ENCODE data around the gene PLXND1.

PLXND1 gene

GRCh38 chr3:129614927-129615363, 8.5 kb upstream of the PLXND1 start:
- Histone ChIP-seq H3K9ac (ENCODE audit: low read depth, low read length, poor library complexity, severe bottlenecking) (peak overlapping the region; percentile 3), H3K36me3 (ENCODE audit: insufficient read depth, low read length) (no peaks in the 10 kb centered on the region), H3K4me3 (ENCODE audit: low read length, poor library complexity, severe bottlenecking) (no peak overlapping the region), H3K9me3 (ENCODE audit: insufficient read depth, low read depth, low read length) (no peaks in the 10 kb centered on the region), H4K20me1 (ENCODE audit: insufficient read depth, low read length, poor library complexity, severe bottlenecking) (no peaks in the 10 kb centered on the region), H3K4me2 (ENCODE audit: low read depth, low read length, poor library complexity, severe bottlenecking) (no peak overlapping the region), H3F3A (ENCODE audit: low read depth) (peaks cover 3% of the 10 kb centered on the region; the same call in 1 of the 2 replicates), H3K9me2 (replicated peaks; ENCODE audit: low read depth, low read length) (no peaks in the 10 kb centered on the region), H3K27me3 (ENCODE audit: insufficient read depth, low read length, poor library complexity, severe bottlenecking) (no peaks in the 10 kb centered on the region), H3K79me2 (ENCODE audit: insufficient read depth, low read length) (no peaks in the 10 kb centered on the region), H3K4me1 (ENCODE audit: insufficient read depth, low read length, poor library complexity, severe bottlenecking) (peaks cover 18% of the 10 kb centered on the region), H2AFZ (ENCODE audit: low read length) (no peak overlapping the region; the same call in 1 of the 2 replicates)
- TF ChIP-seq CTCF (conservative IDR thresholded peaks at IDR 0.05; ENCODE audit: low read length) (no peak), EZH2phosphoT487 (IDR thresholded peaks at IDR 0.05; ENCODE audit: borderline replicate concordance) (no peak)

GRCh38 chr3:129614435-129614834, 8.0 kb upstream of the PLXND1 start:
- peaks cover 8% of the 10 kb centered on the region; the same call in 1 of the 2 replicates for H3F3A ChIP-seq (ENCODE audit: low read depth)
- H4K20me1 ChIP-seq (ENCODE audit: insufficient read depth, low read length, poor library complexity, severe bottlenecking) = no peaks in the 10 kb centered on the region
- no peak overlapping the region for H3K4me3 ChIP-seq (ENCODE audit: low read length, poor library complexity, severe bottlenecking)
- H3K9me3 ChIP-seq (ENCODE audit: insufficient read depth, low read depth, low read length) = no peaks in the 10 kb centered on the region
- TF ChIP-seq EZH2phosphoT487 (IDR thresholded peaks at IDR 0.05; ENCODE audit: borderline replicate concordance) = no peak
- no peaks in the 10 kb centered on the region for H3K79me2 ChIP-seq (ENCODE audit: insufficient read depth, low read length)
- H3K36me3 ChIP-seq (ENCODE audit: insufficient read depth, low read length) = no peaks in the 10 kb centered on the region
- H3K4me2 ChIP-seq (ENCODE audit: low read depth, low read length, poor library complexity, severe bottlenecking) = no peak overlapping the region
- peak overlapping the region; percentile 3 for H3K9ac ChIP-seq (ENCODE audit: low read depth, low read length, poor library complexity, severe bottlenecking)
- H3K27me3 ChIP-seq (ENCODE audit: insufficient read depth, low read length, poor library complexity, severe bottlenecking) = no peaks in the 10 kb centered on the region
- H3K4me1 ChIP-seq (ENCODE audit: insufficient read depth, low read length, poor library complexity, severe bottlenecking) = peaks cover 23% of the 10 kb centered on the region
- no peak overlapping the region; the same call in 1 of the 2 replicates for H2AFZ ChIP-seq (ENCODE audit: low read length)
- H3K9me2 ChIP-seq (replicated peaks; ENCODE audit: low read depth, low read length) = no peaks in the 10 kb centered on the region

- Histone ChIP-seq H2AFZ (ENCODE audit: low read length) (no peak overlapping the region), H3K4me1 (ENCODE audit: insufficient read depth, low read length, poor library complexity, severe bottlenecking) (peaks cover 34% of the 10 kb centered on the region), H3K36me3 (ENCODE audit: insufficient read depth, low read length) (no peaks in the 10 kb centered on the region), H4K20me1 (ENCODE audit: insufficient read depth, low read length, poor library complexity, severe bottlenecking) (no peaks in the 10 kb centered on the region), H3K9me2 (replicated peaks; ENCODE audit: low read depth, low read length) (no peaks in the 10 kb centered on the region), H3K9me3 (ENCODE audit: insufficient read depth, low read depth, low read length) (no peaks in the 10 kb centered on the region), H3K4me3 (ENCODE audit: low read length, poor library complexity, severe bottlenecking) (no peak overlapping the region), H3F3A (ENCODE audit: low read depth) (peaks cover 13% of the 10 kb centered on the region; the same call in 1 of the 2 replicates), H3K9ac (ENCODE audit: low read depth, low read length, poor library complexity, severe bottlenecking) (no peak overlapping the region), H3K27me3 (ENCODE audit: insufficient read depth, low read length, poor library complexity, severe bottlenecking) (no peaks in the 10 kb centered on the region), H3K4me2 (ENCODE audit: low read depth, low read length, poor library complexity, severe bottlenecking) (no peak overlapping the region), H3K79me2 (ENCODE audit: insufficient read depth, low read length) (no peaks in the 10 kb centered on the region)
- TF ChIP-seq EZH2phosphoT487 (IDR thresholded peaks at IDR 0.05; ENCODE audit: borderline replicate concordance) (no peak), CTCF (conservative IDR thresholded peaks at IDR 0.05; ENCODE audit: low read length) (no peak)
These were observed 6.9 kb upstream of the PLXND1 start for GRCh38 chr3:129613367-129613740.
